Pancreas (tissue), 10 donors: Measurements from ENCODE around the gene RPL23. TPM values are rescaled to one million over a fixed set of nuclear protein-coding genes. Genes with fewer than 3 reads are reported as not detected.

Experiments used
- ATAC-seq, 4 donors: fragments of 200-7000 bp; cut with Tn5 transposase; one replicate each; pipeline versions ENCODE4 v1.8.0 to v1.9.1; 2020; ENCODE audit warnings: mild to moderate bottlenecking in 4 of 4, moderate library complexity in 4 of 4
- DNase-seq, 6 donors: peaks; one replicate each; pipeline ENCODE4 v3.0.0-alpha.2; 2020
- FAIRE-seq: peaks from 2 replicates; lab custom pipeline; 2012; peaks lifted over from hg19 to GRCh38; lab: Jason Lieb, UNC
- H3K27ac ChIP-seq, 4 donors: fragments of 200-600 bp; sonication (generic); 1 replicate in 3 of 4; 2 replicates in 1 of 4; pipeline versions ENCODE4 v1.5.0 to v1.8.0; 2020
- H3K27me3 ChIP-seq, 4 donors: fragments of 200-600 bp; one replicate each; pipeline ENCODE4 v1.8.0; 2021
- H3K36me3 ChIP-seq, 3 donors: fragments of 200-600 bp; sonication (generic) in 1 of 3; one replicate each; pipeline versions ENCODE4 v1.5.0 to v1.8.0; 2020 to 2021
- H3K4me1 ChIP-seq, 3 donors: fragments of 200-600 bp; one replicate each; pipeline ENCODE4 v1.8.0; 2021
- H3K4me3 ChIP-seq, 4 donors: fragments of 200-600 bp; sonication (generic) in 2 of 4; one replicate each; pipeline versions ENCODE4 v1.5.0 to v1.8.0; 2020 to 2021
- H3K9me3 ChIP-seq, 4 donors: fragments of 200-600 bp; one replicate each; pipeline ENCODE4 v1.8.0; 2021
- WGBS, 2 donors: extraction: QIAGEN DNeasy Blood & Tissue Kit; methylation state at CpG; one replicate each; pipeline ENCODE4 v1.1.7; 2013; 5-methylcytosine and 5-hydroxymethylcytosine counted together
- intact Hi-C, 3 donors: fragments of 100-400 bp; cut with DNase I; formaldehyde crosslinking; loops; one replicate each; pipeline versions ENCODE4 v1.11.1 to v1.14.2; 2022
- polyA plus RNA-seq, 2 donors: library from polyadenylated mRNA; stranded (reverse); fragments of 200-250 nt; gene quantifications; one replicate each; pipeline ENCODE4 v1.2.3, GENCODE V29; 2013
- total RNA-seq, 6 donors: library from RNA; stranded (reverse); fragmentation: NEBNext Ultra II Directional in 4 of 6; extraction: Animal tissue kit (Norgen Biotek cat#: 25700) in 4 of 6; gene quantifications; one replicate each; pipeline versions ENCODE4 v1.2.1 to v1.2.4, GENCODE V29; 2021 to 2023
- TF ChIP-seq, protein P1 (sequence below), 4 donors: fragments of 200-600 bp; sonication (generic) in 3 of 4; IDR thresholded peaks; one replicate each; pipeline versions ENCODE4 v1.5.0 to v1.8.0; 2021; ENCODE audit warnings: antibody characterized with exemption in 4 of 4
- donor health status: healthy with polysubstance abuse.
- donor health status: DM: no; HTN: no; CAD: no; lungs with moderate emphysema.
- donor health status: DM: no; HTN: no; CAD: no.
- donor health status: control.
- donor health status: control.
- donor health status: Bipolar disorder and iron deficiency.
- donor health status: DM: yes; HTN: yes; CAD: no.
- donor health status: DM: no; HTN: no; CAD: no.
- donor health status: DM: no; HTN: no; CAD: no.
- donor health status: DM: yes; HTN: yes; CAD: no.

RPL23 gene
- total and polyA plus RNA-seq, 8 donors: 569 to 1,507 (median 845) TPM

DNA sequence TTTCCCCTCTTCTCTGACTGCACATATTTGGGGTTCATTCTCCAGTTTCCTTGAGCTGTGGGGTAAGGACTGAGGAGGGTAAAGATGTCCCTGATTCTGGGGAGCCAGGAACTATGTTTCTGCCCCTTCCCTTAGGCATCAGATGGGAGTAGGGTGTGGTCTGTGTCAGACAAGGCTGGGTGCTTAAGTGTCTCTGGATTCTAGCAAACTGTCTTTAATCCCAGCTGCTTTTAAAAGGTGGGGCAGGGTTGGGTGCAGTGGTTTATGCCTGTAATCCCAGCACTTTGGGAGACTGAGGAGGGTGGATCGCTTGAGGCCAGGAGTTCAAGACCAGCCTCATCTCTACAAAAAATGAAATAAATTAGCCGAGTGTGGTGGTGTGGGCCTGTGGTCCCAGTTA is 29.3 kb upstream of the RPL23 start:
- no peak for FAIRE-seq
- Histone ChIP-seq H3K4me3 (no peak overlapping the region), H3K36me3 (peaks cover 0 to 18% (median 0%) of the 10 kb centered on the region in 3 donors), H3K27me3 (no peaks in the 10 kb centered on the region), H3K27ac (peak overlapping the region in 1 of 4 donors; percentile 27), H3K4me1 (peaks cover 28 to 45% (median 41%) of the 10 kb centered on the region in 3 donors), H3K9me3 (no peaks in the 10 kb centered on the region)
- WGBS, 2 donors: 86 to 94% methylated on average over 2 of the region's 2 CpGs
- intact Hi-C loops: loop anchor here in 1 of 3 donors (5.0 kb wide), 1 partner anchor 34 kb away; no protein-coding TSS in a partner anchor
- TF ChIP-seq, protein P1, sequence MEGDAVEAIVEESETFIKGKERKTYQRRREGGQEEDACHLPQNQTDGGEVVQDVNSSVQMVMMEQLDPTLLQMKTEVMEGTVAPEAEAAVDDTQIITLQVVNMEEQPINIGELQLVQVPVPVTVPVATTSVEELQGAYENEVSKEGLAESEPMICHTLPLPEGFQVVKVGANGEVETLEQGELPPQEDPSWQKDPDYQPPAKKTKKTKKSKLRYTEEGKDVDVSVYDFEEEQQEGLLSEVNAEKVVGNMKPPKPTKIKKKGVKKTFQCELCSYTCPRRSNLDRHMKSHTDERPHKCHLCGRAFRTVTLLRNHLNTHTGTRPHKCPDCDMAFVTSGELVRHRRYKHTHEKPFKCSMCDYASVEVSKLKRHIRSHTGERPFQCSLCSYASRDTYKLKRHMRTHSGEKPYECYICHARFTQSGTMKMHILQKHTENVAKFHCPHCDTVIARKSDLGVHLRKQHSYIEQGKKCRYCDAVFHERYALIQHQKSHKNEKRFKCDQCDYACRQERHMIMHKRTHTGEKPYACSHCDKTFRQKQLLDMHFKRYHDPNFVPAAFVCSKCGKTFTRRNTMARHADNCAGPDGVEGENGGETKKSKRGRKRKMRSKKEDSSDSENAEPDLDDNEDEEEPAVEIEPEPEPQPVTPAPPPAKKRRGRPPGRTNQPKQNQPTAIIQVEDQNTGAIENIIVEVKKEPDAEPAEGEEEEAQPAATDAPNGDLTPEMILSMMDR (IDR thresholded peaks at IDR 0.05): no peak
- DNase-seq: no peak
- ATAC-seq: no peak

GRCh38 chr17:38881600-38882191 is 28.2 kb upstream of the RPL23 start:
- 30 to 32% methylated on average over 8 of the region's 8 CpGs for WGBS, 2 donors
- Histone ChIP-seq H3K4me1 (peaks cover 28 to 48% (median 41%) of the 10 kb centered on the region in 3 donors), H3K4me3 (no peak overlapping the region), H3K27me3 (no peaks in the 10 kb centered on the region), H3K9me3 (no peaks in the 10 kb centered on the region), H3K27ac (no peak overlapping the region), H3K36me3 (peaks cover 0 to 18% (median 0%) of the 10 kb centered on the region in 3 donors)
- intact Hi-C loops: loop anchor here in 1 of 3 donors (5.0 kb wide), 1 partner anchor 36 kb away; no protein-coding TSS in a partner anchor
- DNase-seq: peak in 3 of 6 donors; percentile 41 to 66 (median 59)
- TF ChIP-seq, protein P1 (IDR thresholded peaks at IDR 0.05): no peak
- no peak for FAIRE-seq
- ATAC-seq: peak in 1 of 4 donors; percentile 6

GRCh38 chr17:38879878-38880665 is 26.6 kb upstream of the RPL23 start:
- peak overlapping the region; percentile 3 to 67 (median 47) for H3K27ac ChIP-seq

DNA sequence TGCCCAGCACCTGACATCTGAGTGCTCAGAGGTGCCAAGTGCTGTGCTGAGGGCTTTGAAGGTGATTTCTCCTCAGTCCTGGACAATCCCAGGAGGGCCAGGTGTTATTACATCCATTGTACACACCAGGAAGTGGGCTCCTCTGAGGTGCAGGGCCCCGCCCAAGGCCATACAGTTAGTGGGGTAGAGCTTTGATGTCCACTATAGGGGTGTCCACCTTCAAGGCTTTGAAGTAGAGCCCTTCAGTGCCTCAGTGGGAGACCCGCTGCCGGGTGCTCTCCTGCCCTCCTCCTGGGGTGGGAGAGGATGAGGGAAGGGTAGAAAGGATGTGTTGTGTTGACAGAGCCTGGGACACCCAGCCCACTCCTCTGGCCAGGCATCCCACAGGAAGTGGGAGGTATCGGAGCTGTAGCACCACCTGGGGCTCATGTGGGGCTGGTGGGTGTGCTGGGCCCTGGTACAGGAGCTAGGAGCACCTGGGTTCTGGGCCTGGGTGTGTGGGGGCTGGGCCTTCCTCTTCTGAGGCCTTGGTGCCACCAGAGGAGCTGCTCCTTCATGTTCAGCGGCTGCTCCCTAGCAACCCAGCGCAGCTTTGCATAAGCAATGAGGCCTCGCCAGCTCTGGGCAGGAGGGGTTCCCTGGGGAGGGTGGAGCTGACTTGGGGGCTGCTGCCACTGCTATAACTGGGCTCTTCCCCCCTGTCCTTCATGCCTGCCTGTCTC is 23.8 kb upstream of the RPL23 start:
- Histone ChIP-seq H3K27me3 (no peaks in the 10 kb centered on the region), H3K4me1 (peaks cover 48 to 54% (median 53%) of the 10 kb centered on the region in 3 donors), H3K36me3 (peaks cover 0 to 14% (median 0%) of the 10 kb centered on the region in 3 donors), H3K4me3 (no peak overlapping the region), H3K27ac (no peak overlapping the region), H3K9me3 (no peaks in the 10 kb centered on the region)
- FAIRE-seq (no peak), ATAC-seq (peak in 1 of 4 donors; percentile 8), DNase-seq (peak in 1 of 6 donors; percentile 35)
- intact Hi-C loops: no loop called here
- TF ChIP-seq, protein P1 (IDR thresholded peaks at IDR 0.05): no peak
- WGBS, 2 donors: 72 to 74% methylated on average over 7 of the region's 7 CpGs

More at GRCh38 chr17:38879878-38880665, 26.6 kb upstream of the RPL23 start:
- intact Hi-C loops: loop anchor here in 1 of 3 donors (5.0 kb wide), 1 partner anchor 37 kb away; no protein-coding TSS in a partner anchor
- peak in 3 of 6 donors; percentile 58 to 63 (median 58) for DNase-seq
- Histone ChIP-seq H3K9me3 (no peaks in the 10 kb centered on the region), H3K27me3 (no peaks in the 10 kb centered on the region), H3K4me3 (no peak overlapping the region), H3K36me3 (peaks cover 0 to 18% (median 0%) of the 10 kb centered on the region in 3 donors), H3K4me1 (peaks cover 29 to 35% (median 33%) of the 10 kb centered on the region in 3 donors)
- ATAC-seq: peak; percentile 46 to 73 (median 67)
- WGBS, 2 donors: 38 to 45% methylated on average over 6 of the region's 6 CpGs
- FAIRE-seq: no peak
- TF ChIP-seq, protein P1 (IDR thresholded peaks at IDR 0.05): no peak
